ENCODE data around the gene SLC25A10.

DNA sequence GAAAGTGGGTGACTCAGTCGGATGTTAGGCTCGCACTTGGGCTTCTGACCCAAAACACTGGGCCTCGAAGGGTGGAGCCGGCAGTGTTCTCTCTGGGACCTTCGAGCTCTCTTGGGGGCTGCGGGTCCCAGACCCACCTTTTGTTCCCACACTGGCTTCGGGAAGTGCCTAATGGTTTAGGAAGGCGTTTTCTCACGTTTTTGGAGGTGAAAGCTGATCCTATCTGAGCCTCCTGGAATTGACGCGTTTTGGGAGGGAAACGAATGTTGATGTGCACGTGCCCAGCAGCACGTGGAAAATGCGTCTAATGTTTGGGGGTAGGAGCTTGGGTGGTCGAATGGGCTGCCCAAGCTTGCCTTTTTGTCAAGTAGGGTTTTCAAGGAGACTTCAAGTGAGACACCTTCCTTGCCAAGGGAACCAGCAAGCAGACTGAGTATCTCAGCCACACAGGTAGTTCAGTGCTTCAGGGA lies 27.6 kb upstream of the SLC25A10 start:
- TF ChIP-seq SP1 (IDR thresholded peaks at IDR 0.05; ENCODE audit: low read depth, low read length), result no peak
- TF ChIP-seq CTCF (IDR thresholded peaks at IDR 0.05 in 2 of 3, conservative IDR thresholded peaks at IDR 0.05 in 1 of 3; ENCODE audit: control insufficient read depth in 2 of 3, extremely low read depth in 1 of 3, insufficient read depth in 1 of 3, low read depth in 3 of 3, low read length in 3 of 3), result no peak
- TF ChIP-seq SREBF1 (IDR thresholded peaks at IDR 0.05; ENCODE audit: low read length), result no peak
- no peak for TF ChIP-seq FOS (IDR thresholded peaks at IDR 0.05; ENCODE audit: borderline replicate concordance, extremely low read depth, insufficient read length)
- TF ChIP-seq RBBP5 (conservative IDR thresholded peaks at IDR 0.05), result no peak
- no peak for TF ChIP-seq JUND (IDR thresholded peaks at IDR 0.05; ENCODE audit: low read depth, low read length)
- no peak for TF ChIP-seq RB1 (IDR thresholded peaks at IDR 0.05; ENCODE audit: borderline replicate concordance)
- TF ChIP-seq ZNF274 (IDR thresholded peaks at IDR 0.05; ENCODE audit: insufficient read depth, insufficient read length), result no peak
- TF ChIP-seq POLR2A (IDR thresholded peaks at IDR 0.05; ENCODE audit: low read depth, low read length), result no peak
- TF ChIP-seq, protein P1, sequence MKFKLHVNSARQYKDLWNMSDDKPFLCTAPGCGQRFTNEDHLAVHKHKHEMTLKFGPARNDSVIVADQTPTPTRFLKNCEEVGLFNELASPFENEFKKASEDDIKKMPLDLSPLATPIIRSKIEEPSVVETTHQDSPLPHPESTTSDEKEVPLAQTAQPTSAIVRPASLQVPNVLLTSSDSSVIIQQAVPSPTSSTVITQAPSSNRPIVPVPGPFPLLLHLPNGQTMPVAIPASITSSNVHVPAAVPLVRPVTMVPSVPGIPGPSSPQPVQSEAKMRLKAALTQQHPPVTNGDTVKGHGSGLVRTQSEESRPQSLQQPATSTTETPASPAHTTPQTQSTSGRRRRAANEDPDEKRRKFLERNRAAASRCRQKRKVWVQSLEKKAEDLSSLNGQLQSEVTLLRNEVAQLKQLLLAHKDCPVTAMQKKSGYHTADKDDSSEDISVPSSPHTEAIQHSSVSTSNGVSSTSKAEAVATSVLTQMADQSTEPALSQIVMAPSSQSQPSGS (IDR thresholded peaks at IDR 0.05; ENCODE audit: low read length), result no peak

All from GM12878 (cell line).